Motor neuron (in vitro differentiated cells): ENCODE results near the gene RHOB. TPM values are rescaled to one million over a fixed set of nuclear protein-coding genes. Genes with fewer than 3 reads are reported as not detected.

Source experiments
- ATAC-seq, 8 experiments: fragments of 200-7000 bp; cut with Tn5 transposase; replicated peaks in 6 of 8; 2 replicates each; pipeline ENCODE4 v1.8.0; 2021; ENCODE audit warnings: mild to moderate bottlenecking in 8 of 8, moderate library complexity in 8 of 8
- H3K27ac ChIP-seq, 2 donors: fragments of 250-450 bp; sonication (Bioruptor Pico); 2 replicates each; pipeline ENCODE4 v1.9.0; 2021; ENCODE audit warnings: antibody characterized with exemption in 2 of 2, mild to moderate bottlenecking in 2 of 2, moderate library complexity in 1 of 2
- H3K4me1 ChIP-seq, 2 donors: fragments of 250-450 bp; sonication (Bioruptor Pico); replicated peaks in 1 of 2; 2 replicates each; pipeline ENCODE4 v1.6.1; 2021; ENCODE audit warnings: antibody characterized with exemption in 2 of 2, mild to moderate bottlenecking in 2 of 2, moderate library complexity in 1 of 2
- H3K4me3 ChIP-seq, 5 donors: fragments of 250-450 bp; sonication (Bioruptor Pico); 2 replicates each; pipeline ENCODE4 v1.9.0; 2021; ENCODE audit warnings: antibody characterized with exemption in 5 of 5, mild to moderate bottlenecking in 5 of 5, moderate library complexity in 4 of 5
- WGBS, 10 experiments: fragments of 450-650 bp; shearing (Covaris generic); methylation state at CpG; one replicate each; pipeline ENCODE4 v1.0.0; 2022; 5-methylcytosine and 5-hydroxymethylcytosine counted together
- in situ Hi-C, 9 experiments: fragments of 400-800 bp; cut with MboI; loops; one replicate each; pipeline ENCODE4 v1.15.0; 2021; ENCODE audit warnings: low sequenced_read_pairs in 9 of 9, low pct_unique_long_range_greater_than_20kb in 2 of 9; ENCODE audit not compliant: unreplicated experiment in 9 of 9
- total RNA-seq, 8 experiments: library from RNA; unstranded; fragments of 300-600 nt; gene quantifications; 2 replicates each; pipeline versions ENCODE4 v1.2.3 to v1.2.4, GENCODE V29; 2022

The RHOB gene
- total RNA-seq, 8 experiments from 2014 or later = 12.1 to 280 (median 56.3) TPM

DNA sequence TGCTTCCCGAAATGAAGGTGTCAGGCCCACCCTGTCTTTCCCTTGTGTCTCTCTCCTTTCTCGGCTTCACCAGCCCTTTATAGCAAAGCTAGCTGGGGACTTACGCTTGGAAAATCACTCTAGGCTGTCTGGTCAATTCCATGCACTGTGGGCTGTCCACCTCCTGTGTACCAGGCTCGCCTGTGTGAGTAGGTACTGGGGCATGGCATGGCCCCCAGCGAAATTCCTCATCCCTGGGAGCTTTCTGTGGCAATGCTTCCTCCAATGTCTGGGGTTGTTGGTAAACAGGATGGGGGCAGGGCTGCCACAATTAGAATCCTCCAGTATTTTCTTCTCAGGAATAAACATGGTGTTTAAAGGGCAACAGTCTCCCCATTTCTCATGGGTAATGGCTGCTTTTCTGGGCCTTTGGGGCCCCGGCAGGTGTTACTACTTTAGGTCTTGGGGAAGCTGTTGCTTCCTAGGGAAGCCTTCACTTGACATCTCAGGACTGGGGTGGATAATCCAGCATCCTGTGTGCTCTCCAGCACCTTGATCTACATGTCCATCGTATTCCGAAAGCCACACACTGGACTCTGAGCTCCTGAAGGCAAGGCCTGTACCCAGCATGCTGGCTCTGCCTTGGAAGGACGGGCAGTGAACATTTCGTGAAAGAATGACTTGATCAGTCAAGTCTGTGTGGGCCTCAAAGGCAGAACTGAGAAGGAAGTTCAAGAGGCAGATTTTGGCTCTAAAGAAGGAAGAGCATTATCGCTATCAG, 21.1 kb downstream of the RHOB start:
- Histone ChIP-seq H3K4me1 (no peaks in the 10 kb centered on the region), H3K4me3 (no peak overlapping the region), H3K27ac (no peak overlapping the region)
- 40 to 100% (median 83%) methylated on average over 1 to 8 of the region's 11 CpGs; no CpG with 5 or more reads in 1 of the 10 experiments for WGBS, 10 experiments
- ATAC-seq = no peak
- in situ Hi-C loops = no loop called here

GRCh38 chr2:20468549-20469500, 22.0 kb downstream of the RHOB start:
- H3K4me1 ChIP-seq = no peaks in the 10 kb centered on the region
- 55 to 100% (median 87%) methylated on average over 1 to 10 of the region's 11 CpGs for WGBS, 10 experiments
- no peak for ATAC-seq
- H3K27ac ChIP-seq = no peak overlapping the region
- H3K4me3 ChIP-seq = no peak overlapping the region
- in situ Hi-C loops = no loop called here

DNA sequence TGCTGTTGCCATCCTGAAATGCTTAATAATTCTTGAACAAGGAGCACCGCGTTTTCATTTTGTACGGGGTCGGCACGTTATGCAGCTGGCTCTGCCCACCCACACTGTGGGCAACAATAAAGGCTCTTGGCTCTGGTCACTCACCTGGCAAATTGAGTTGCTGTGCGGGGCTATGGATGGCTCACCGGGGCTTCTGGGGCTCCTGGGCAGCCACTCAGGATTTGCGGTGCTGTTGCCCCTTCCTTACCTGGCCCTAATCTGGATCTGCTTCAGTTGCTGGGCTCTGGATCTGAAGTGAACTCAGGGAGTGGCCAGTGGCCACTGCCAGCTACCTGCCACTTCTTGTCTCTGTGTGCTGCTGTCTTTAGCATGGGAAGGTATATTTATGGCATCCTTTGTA, 22.7 kb downstream of the RHOB start:
- no peak overlapping the region for H3K4me3 ChIP-seq
- peaks cover 6% of the 10 kb centered on the region in 2 donors for H3K4me1 ChIP-seq
- H3K27ac ChIP-seq = no peak overlapping the region
- no peak for ATAC-seq
- in situ Hi-C loops = no loop called here
- WGBS, 10 experiments = 90 to 100% (median 94%) methylated on average over 5 to 6 of the region's 8 CpGs; no CpG with 5 or more reads in 6 of the 10 experiments

GRCh38 chr2:20470211-20470610, 23.3 kb downstream of the RHOB start:
- ATAC-seq = no peak
- no peak overlapping the region for H3K27ac ChIP-seq
- WGBS, 10 experiments = 71 to 100% (median 91%) methylated on average over 3 to 6 of the region's 6 CpGs; no CpG with 5 or more reads in 1 of the 10 experiments
- no peak overlapping the region for H3K4me3 ChIP-seq
- in situ Hi-C loops = no loop called here
- peaks cover 9 to 11% of the 10 kb centered on the region in 2 donors for H3K4me1 ChIP-seq

GRCh38 chr2:20471148-20471547, 24.3 kb downstream of the RHOB start:
- H3K27ac ChIP-seq = no peak overlapping the region
- in situ Hi-C loops = no loop called here
- H3K4me1 ChIP-seq = peaks cover 9 to 11% of the 10 kb centered on the region in 2 donors
- 50 to 95% (median 79%) methylated on average over 1 to 4 of the region's 4 CpGs; no CpG with 5 or more reads in 4 of the 10 experiments for WGBS, 10 experiments
- ATAC-seq = no peak
- no peak overlapping the region for H3K4me3 ChIP-seq

DNA sequence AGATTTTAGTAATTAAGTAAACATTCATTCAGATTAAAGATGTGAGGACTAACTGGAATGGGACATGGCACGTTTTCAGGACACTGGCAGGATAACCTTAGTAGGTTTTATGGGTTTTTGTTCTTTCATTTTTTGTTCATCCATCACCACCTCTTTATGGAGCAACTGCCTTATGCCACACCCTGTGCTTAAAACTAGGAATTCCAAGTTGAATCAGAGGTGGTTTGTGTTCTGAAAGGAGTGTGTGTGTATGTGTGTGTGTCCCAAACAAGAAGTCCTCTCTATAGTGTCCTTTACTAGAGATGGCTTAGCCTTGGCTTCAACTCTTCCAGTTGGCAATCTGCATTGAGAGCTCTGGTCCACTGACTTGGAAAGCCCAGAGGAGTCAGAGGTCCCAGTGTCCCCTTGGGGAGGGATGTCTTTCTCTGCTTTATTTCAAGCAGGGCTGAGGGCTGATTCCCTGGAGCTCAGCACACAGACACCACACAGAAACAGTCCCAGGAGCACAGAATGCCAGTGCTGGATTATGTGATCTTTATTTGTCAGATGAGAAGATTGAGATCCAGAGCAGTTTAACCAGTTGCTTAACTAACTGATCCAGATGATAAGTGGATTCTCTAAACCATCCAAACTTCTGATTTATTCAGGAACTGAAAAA, 25.2 kb downstream of the RHOB start:
- ATAC-seq = no peak
- 0 to 100% (median 83%) methylated on average over 1 of the region's 1 CpG; no CpG with 5 or more reads in 6 of the 10 experiments for WGBS, 10 experiments
- Histone ChIP-seq H3K4me3 (no peak overlapping the region), H3K4me1 (peaks cover 9 to 11% of the 10 kb centered on the region in 2 donors), H3K27ac (no peak overlapping the region)
- in situ Hi-C loops = no loop called here

GRCh38 chr2:20472569-20472968, 25.7 kb downstream of the RHOB start:
- Histone ChIP-seq H3K4me1 (peaks cover 9 to 11% of the 10 kb centered on the region in 2 donors), H3K4me3 (no peak overlapping the region), H3K27ac (no peak overlapping the region)
- in situ Hi-C loops = no loop called here
- WGBS, 10 experiments = 19 to 78% (median 60%) methylated on average over 1 to 3 of the region's 4 CpGs; no CpG with 5 or more reads in 4 of the 10 experiments
- peak in 1 of 8 experiments; percentile 18 for ATAC-seq

DNA sequence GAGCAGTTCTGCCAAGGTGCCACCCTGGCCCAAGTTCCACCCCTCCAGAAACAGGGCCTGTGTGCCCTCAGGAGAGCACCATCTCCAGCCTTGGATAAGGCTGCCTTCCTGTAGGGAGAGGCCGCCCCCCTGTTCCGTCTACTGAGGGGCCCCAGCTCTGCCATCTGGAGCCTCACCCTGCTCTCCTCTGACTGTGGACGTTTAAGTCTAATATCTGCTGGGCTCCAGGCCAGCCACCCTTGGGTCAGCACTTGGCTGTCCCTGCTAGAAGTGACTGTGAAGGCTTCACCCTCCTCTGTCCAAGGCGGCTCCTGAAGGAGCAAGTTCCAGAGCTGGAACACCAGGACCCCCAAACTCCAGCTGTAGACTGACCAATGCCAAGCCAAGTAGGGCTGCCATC, 26.3 kb downstream of the RHOB start:
- Histone ChIP-seq H3K27ac (no peak overlapping the region), H3K4me3 (no peak overlapping the region), H3K4me1 (peaks cover 9 to 11% of the 10 kb centered on the region in 2 donors)
- 100% methylated on average over 1 to 2 of the region's 4 CpGs; no CpG with 5 or more reads in 8 of the 10 experiments for WGBS, 10 experiments
- ATAC-seq = no peak
- in situ Hi-C loops = no loop called here

DNA sequence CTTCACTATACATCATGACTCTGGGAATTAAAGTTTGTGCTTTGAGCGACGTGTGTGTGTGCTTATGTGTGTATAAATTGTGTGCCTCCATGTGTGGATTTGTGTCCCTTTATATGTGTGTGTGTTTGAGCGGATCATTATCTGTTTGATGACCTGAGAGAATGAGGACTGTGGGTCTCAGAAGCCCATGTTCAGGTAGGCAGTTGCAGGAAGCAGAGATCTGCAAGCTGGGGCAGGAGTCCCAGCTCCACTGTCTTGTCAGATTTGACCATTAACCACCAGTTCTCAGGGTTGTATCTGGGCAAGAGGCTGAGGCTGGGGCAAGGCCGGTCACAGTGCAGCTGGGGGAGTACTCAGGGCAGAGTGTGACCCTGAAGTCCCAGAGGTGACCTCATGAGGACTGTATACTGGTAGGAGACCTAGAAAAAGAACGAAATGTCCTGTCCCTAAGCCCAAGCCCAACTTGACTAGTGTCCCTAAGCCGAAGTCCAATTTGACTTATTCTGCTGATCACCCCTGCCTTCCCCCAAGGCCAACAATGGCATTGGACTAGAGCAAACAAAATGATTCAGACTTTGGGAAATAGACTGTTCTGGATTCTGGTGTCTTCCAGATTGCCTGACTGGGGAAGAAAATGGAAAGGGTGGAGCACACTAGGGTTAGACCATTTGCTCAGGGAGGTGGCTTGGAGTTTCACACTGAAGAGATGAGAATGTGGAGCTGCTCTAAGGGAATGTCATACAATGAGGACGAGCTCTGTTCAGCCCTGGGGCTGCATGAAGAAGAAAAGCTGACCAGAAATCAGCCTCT, 28.1 kb downstream of the RHOB start:
- in situ Hi-C loops = no loop called here

GRCh38 chr2:20475567-20475952, 28.7 kb downstream of the RHOB start:
- in situ Hi-C loops = no loop called here
- ATAC-seq = no peak

More for the DNA sequence above, 28.1 kb downstream of the RHOB start:
- WGBS, 10 experiments = 36 to 93% (median 83%) methylated on average over 1 to 5 of the region's 7 CpGs; no CpG with 5 or more reads in 3 of the 10 experiments
- H3K4me3 ChIP-seq = no peak overlapping the region
- no peak overlapping the region for H3K27ac ChIP-seq
- peaks cover 9 to 11% of the 10 kb centered on the region in 2 donors for H3K4me1 ChIP-seq
- peak in 2 of 8 experiments; percentile 77 to 99 for ATAC-seq

DNA sequence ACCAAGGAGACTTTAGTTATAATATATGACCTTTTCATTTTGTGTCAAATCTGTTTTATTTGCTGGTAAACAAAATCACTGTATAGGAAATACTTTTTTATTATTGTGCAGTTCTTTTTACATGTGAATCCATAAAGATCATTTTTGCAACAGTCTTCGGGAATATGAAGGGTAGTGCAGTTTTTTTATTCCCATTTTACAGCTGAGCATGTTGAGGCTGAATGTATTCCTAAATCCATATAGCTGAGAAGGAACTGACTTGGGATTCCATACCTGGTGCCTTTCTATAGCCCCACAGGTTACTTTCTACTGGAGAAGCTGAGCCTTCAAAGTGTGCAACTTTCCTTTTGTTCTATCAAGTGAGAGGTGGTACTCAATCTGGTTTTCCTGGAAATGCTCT, 29.6 kb downstream of the RHOB start:
- H3K4me3 ChIP-seq = no peak overlapping the region
- in situ Hi-C loops = no loop called here
- no peak overlapping the region for H3K27ac ChIP-seq
- peaks cover 9 to 11% of the 10 kb centered on the region in 2 donors for H3K4me1 ChIP-seq
- ATAC-seq = no peak
- 57 to 100% (median 92%) methylated on average over 1 of the region's 1 CpG; no CpG with 5 or more reads in 1 of the 10 experiments for WGBS, 10 experiments

More at GRCh38 chr2:20475567-20475952, 28.7 kb downstream of the RHOB start:
- H3K27ac ChIP-seq = no peak overlapping the region
- H3K4me1 ChIP-seq = peaks cover 9 to 11% of the 10 kb centered on the region in 2 donors
- WGBS, 10 experiments = 17 to 100% (median 92%) methylated on average over 1 to 3 of the region's 3 CpGs; no CpG with 5 or more reads in 4 of the 10 experiments
- no peak overlapping the region for H3K4me3 ChIP-seq

- in situ Hi-C loops = no loop called here
- ATAC-seq = no peak
- WGBS, 10 experiments = 80 to 100% (median 94%) methylated on average over 1 to 3 of the region's 7 CpGs; no CpG with 5 or more reads in 5 of the 10 experiments
- H3K4me1 ChIP-seq = peaks cover 9 to 11% of the 10 kb centered on the region in 2 donors
- no peak overlapping the region for H3K27ac ChIP-seq
- no peak overlapping the region for H3K4me3 ChIP-seq
These were observed 30.1 kb downstream of the RHOB start for GRCh38 chr2:20476950-20477349.
